CD4-positive, alpha-beta T cell treated with Interleukin-2 at 100 ng/mL for 4 hours (primary cell): Measurements from ENCODE around the gene UBR7.

Experiments
- DNase-seq: peaks from one replicate; pipeline ENCODE4 v3.0.0-alpha.2; 2020; ENCODE audit warnings: low spot score

The UBR7 gene

GRCh38 chr14:93249128-93249831 lies 42.2 kb downstream of the UBR7 start:
- DNase-seq: no peak

GRCh38 chr14:93262446-93262845 lies 55.4 kb downstream of the UBR7 start:
- DNase-seq: no peak

DNA sequence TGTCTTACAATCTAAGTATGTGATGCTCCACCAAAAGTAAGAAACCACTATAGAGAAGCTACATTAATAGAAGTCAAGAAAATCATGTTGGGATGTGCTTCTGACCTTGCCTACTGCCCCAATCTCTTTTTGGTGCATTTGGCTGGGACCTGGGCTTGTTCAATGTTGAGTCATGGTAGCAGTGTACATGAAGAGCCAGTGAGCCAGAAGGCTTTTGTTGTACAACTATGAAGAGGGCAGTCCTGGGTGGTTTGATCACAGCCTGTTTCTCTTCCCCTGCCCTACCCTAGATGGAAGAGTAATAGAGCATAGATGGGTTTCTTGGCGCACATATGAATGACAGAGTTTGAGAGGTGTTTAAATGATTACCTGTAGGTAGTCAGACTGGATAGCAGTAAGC lies 56.4 kb downstream of the UBR7 start:
- no peak for DNase-seq

DNA sequence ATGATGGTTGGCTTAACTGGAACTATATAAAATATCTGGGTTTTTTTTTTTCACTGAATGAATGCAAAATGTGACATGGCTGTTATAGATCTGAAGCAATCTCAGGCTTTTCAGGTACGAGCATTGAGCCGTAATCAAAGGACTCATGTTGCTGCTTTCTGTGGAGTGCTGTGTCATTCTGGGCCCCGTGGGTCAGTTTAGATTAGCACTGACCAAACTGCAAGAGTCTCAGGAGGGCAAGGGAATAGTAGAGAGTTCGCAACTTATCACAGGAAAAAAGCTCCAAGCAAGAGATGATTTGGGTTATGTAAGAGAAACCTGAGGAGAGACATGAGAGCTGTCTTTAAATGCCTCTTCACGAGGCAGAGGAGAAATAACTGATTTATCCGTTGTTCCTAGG lies 59.1 kb downstream of the UBR7 start:
- DNase-seq: no peak

DNA sequence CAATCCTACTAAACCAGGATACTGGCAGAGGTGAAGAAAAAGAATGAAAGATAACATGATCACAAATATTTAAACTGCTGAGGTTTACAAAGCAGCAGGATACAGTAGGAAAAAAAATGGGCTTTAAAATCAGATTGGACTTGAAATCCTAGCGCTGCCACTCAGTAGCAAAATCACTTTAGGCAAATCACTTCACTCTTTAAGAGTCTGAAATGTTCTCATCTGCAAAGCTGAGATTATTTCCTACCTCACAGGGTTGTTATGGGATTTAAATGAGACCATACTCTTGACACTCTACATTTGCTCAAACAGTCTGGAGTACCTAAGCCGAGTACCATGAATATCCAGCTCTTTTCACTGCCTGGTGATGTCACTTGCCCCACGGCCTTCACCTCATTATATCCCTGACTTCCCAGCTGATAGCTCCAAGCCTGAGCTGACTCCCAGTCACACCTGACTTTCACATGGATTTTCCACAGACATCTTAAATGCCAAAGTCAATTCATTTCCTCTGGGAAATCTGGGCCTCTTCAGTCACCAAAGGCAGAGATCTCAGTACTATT lies 60.2 kb downstream of the UBR7 start:
- DNase-seq: no peak

- no peak for DNase-seq
Observed at GRCh38 chr14:93268406-93268805, 61.4 kb downstream of the UBR7 start.

GRCh38 chr14:93269341-93270068 lies 62.4 kb downstream of the UBR7 start:
- no peak for DNase-seq

- DNase-seq: no peak
Observed at GRCh38 chr14:93271111-93271510, 64.1 kb downstream of the UBR7 start.

GRCh38 chr14:93274055-93274806 lies 67.2 kb downstream of the UBR7 start:
- DNase-seq: no peak

DNA sequence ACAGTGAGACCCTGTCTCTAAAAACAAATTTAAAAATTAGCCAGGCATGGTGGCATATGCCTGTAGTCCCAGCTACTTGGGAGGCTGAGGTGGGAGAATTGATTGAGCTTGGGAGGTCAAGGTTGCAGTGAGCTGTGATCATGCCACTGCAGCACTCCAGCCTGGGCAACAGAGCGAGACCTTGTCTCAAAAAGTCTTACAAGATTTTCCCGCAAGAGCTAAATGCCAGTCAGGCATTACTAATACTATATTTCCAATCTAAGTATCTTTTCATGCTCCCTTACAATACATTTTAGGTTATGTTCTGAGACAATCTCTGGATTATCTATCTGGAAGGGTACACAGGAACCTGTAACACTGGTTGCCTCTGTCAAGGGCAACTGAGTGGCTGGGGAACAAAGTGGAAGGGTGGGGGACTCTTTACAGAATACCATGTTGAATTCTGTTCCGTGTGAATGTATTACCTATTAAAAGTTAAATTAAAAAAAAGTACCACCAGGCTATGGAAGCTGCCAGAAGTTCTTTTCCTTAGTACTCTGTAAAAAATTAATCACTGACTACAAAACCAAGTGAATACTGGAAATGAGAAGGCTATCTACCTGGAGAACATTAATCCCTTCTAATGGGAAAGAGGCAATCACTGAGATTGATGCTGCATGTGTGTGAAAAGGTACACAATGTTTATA lies 69.1 kb downstream of the UBR7 start:
- no peak for DNase-seq
